ENCODE measurements around the gene TMEM170A. TPM values are rescaled to one million over a fixed set of nuclear protein-coding genes. Genes with fewer than 3 reads are reported as not detected.

Gene TMEM170A
- total RNA-seq, 1 experiment from 2014 or later = 34.5 TPM

DNA sequence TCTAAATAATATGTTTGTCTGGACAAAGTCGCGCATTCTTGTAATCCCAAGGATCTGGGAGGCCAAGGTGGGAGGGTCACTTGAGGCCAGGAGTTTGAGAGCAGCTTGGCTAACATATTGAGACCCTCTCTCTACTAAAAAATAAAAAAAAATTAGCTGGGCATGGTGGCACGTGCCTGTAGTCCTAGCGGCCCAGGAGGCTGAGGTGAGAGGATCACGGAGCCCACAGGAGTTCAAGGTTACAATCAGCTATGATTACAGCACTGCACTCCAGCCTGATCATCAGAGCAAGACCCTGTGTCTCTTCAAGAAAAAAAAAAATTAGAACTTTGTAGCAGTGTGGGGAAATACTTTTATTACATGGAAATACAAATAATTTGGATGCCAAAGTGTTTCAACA, 36.9 kb upstream of the TMEM170A start:
- Histone ChIP-seq H3K27me3 (ENCODE audit: insufficient read depth, low read length) (no peaks in the 10 kb centered on the region), H3K9me3 (ENCODE audit: control insufficient read depth in 1 of 2, insufficient read depth in 1 of 2, low read depth in 1 of 2, low read length in 2 of 2) (no peaks in the 10 kb centered on the region), H3K9ac (ENCODE audit: low read length) (no peak overlapping the region), H3K27ac (ENCODE audit: low read depth, low read length) (no peak overlapping the region), H3K4me2 (ENCODE audit: low read length) (no peak overlapping the region), H3K4me1 (ENCODE audit: control insufficient read depth in 1 of 2, insufficient read depth in 2 of 2, low read length in 2 of 2) (peaks cover 9 to 23% of the 10 kb centered on the region in 2 experiments), H3K9me2 (ENCODE audit: insufficient read depth) (no peaks in the 10 kb centered on the region), H2AFZ (ENCODE audit: low read depth, low read length, poor library complexity, severe bottlenecking) (no peak overlapping the region), H3K79me2 (ENCODE audit: insufficient read depth, low read length) (no peaks in the 10 kb centered on the region), H3K4me3 (replicated peaks in 1 of 2; ENCODE audit: low read depth in 1 of 2, low read length in 2 of 2) (no peak overlapping the region), H4K20me1 (ENCODE audit: insufficient read depth) (no peaks in the 10 kb centered on the region), H3K36me3 (ENCODE audit: control insufficient read depth in 1 of 2, insufficient read depth in 2 of 2, low read length in 2 of 2) (no peaks in the 10 kb centered on the region)
- ChIA-PET POLR2A (no interaction called here), CTCF (no interaction called here), RAD21 (ENCODE audit: low non-redundant PET in 1 of 2, low total read pairs in 2 of 2, uncharacterized antibody in 2 of 2, unreplicated experiment in 2 of 2) (no interaction called here)
- ATAC-seq = no peak
- no TSS peak for BruUV-seq (replicated peaks)
- no peak for TF ChIP-seq YY1 (IDR thresholded peaks at IDR 0.05; ENCODE audit: extremely low read depth, insufficient replicate concordance, low read depth, low read length)
- no peak for TF ChIP-seq JUND (IDR thresholded peaks at IDR 0.05)
- no peak for TF ChIP-seq ATF3 (IDR thresholded peaks at IDR 0.05)
- TF ChIP-seq ZBTB33 (IDR thresholded peaks at IDR 0.05; ENCODE audit: extremely low read depth, insufficient replicate concordance, low read length) = no peak
- TF ChIP-seq RAD21 (IDR thresholded peaks at IDR 0.05; ENCODE audit: low read depth) = no peak
- TF ChIP-seq EZH2phosphoT487 (IDR thresholded peaks at IDR 0.05; ENCODE audit: borderline replicate concordance) = no peak
- DNase-seq (ENCODE audit: low read depth, low spot score) = no peak
- intact Hi-C loops (cut with micrococcal nuclease) = no loop called here

Measured in HCT116 (cell line).